ENCODE measurements around the gene COG1.

The COG1 gene

DNA sequence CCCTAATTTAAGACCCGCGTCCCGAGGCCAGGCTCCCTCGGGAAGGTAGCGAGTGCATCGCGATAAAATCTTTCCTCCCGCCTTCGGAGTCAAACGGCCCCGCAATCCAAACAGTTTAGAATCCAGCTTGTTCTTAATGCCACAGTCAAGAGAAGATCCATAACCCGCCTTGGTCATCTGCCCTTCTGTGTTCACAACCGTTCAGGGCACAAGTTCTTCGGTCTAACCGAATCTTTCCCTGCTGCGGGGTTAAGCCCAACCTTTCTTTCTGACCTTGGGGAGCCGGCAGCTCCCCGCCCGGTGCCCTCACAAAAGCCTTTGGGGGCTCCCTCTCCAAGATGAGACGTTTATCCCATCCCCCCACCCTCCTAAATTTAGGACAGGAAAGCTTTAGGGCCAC lies 38.5 kb downstream of the COG1 start:
- no peak for DNase-seq

DNA sequence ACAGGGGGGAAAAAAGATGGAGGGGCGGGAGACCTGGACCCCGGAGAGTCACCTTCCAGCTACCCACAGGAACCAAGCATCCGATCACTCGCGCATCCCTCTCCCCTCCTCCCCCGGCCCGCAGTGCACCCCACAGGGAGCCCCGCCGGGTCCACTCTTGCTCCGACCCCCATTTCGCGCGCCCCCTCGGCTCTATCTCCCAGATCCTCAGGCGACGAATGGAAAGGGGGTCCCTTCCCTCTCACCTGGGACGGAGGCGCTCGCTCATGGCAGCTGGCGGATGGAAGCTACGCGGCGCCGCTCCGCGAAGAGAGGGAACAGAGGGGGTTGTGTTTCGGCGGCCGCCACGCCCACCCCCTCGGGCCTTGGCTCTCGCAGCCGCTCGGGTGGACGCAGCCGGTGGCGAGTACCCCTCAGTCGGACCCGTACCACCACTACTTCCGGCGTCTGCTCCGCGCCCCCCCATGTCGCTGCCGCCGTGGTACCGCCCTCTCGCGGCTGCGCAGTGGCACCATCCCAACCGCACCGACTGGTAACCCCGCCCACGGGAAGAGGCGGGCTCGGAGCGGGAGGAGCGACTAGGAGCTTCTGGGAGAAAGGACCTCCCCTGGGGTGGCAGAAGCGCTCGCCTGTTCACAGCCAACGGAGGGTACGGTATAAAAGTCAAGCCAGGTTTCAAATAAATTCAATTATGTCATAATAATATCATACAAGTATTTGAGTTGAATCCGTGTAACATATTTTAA lies 39.2 kb downstream of the COG1 start:
- DNase-seq: peak; percentile 98

DNA sequence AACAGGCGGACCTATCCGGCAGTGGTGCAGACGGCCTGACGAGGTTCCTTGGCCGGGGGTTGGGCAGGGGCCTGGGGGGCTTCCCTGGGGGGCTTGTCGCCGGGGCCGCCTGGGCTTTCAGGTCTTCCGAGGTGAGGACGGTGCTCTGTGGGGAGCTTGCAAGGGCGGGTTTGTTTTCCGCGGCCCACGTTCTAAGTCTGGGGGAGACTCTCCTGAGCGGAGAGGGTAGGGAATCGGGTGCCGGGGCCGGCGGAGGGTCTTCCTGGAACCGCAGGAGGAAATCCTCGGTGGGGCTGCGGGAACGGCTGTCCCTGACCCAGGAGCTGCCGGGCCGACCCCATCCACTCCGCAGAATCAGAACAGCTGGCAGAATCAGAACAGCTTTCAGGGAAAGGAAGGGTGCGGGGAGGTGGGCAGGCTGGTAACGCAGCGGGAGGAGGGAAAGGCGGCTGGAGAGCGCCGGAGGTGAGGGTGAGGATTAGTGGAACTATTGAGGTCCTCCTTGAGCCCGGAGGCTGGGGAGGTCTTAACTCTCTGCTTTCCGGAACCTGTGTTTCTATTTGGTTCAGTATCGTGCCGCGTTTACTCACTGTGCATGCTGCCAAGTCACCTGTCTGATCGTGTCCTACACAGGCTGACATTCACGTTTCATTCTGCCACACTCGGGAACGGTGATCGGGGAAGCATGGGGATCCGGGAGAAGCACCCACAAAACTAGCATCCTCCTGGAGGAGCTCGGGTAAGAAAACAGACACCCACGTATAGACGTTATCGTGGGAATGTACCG lies 39.9 kb downstream of the COG1 start:
- DNase-seq: no peak

DNA sequence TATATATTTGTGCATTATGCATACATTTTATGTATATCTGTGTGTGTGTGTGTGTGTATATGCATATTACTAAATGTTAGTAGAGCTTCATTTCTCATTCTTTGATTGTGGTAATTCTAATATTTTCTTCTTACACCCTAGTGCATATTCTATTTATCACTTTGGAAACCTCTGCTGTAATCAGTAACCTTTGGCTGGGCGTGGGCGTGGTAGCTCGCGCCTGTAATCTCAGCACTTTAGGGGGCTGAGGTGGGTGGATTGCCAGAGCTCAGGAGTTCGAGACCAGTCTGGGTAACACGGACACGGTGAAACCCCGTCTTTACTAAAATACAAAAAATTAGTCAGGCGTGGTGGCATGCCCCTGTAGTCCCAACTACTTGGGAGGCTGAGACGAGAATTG lies 41.9 kb downstream of the COG1 start:
- no peak for DNase-seq

DNA sequence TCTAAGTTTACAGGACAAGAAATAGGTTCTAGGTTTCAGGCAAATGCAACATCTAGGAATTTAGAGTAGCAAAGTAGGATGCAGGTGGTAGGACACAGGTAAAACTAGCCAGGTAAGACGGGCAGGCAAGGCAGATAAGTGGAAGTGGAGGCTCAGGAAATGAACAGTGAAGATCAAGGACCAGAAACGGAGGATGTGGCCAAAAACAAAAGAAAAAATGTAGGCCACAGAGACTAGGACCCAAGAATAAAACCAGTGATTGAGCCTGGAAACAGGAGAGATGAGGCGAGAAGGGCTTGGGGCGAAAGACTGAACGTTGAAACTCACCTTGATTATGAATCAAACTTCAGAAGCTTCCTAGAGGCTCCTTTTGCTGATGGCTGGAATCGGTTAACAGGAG lies 44.9 kb downstream of the COG1 start:
- DNase-seq: no peak

DNA sequence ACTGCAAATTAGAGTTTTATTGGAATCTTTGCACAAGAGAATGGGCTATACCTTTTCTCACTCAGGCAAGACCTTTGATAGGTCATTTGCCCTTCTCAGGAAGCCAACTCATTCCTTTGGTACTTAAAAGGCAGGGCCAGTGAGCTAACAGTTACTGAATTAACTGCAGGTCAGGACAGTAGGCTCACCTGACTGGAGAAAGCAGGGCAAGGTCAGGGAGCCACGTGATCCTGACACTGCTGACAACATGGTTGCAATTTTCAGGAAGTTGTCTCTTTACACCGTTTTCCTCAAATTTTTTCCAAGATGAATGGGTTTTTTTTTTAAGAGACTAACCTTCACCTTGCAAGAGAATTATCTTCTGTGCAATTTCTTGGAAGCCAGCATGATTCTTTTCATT lies 47.7 kb downstream of the COG1 start:
- DNase-seq: no peak

DNA sequence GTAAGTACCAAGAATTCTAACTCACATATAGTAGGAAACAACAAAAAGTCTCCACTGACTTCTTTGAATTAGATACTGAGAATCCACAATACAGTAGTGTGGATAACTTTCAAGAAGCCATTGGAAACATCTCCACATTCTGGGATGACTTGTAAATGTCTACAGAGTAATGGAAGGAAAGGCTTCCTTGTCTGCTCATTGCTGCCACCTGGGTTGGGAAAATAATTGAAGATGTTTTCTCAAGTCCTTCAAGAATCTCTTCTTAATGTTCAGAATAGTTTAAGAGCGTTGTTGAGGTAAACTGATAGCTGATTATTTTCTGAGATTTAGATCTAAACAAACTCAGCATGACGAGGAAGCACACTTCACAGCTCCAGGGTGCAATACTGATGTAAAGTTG lies 54.9 kb downstream of the COG1 start:
- DNase-seq: no peak

DNA sequence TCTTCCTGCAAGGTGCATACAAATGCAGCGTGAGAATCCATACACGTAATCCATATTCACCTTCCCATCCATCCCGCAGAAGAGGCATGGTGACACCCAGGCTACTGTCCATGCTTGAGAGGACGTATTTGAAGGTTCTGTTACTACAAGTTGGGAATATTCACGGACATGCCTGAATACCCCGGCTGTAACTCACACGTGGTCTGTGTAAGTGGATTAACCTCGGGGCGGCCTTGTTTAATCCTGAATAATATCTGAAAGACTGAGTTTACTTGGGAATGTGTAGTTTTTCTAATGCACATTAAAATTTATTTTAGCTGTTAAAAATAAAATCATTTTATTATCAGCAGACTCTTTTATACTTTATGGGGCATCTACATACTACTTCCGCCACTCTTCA lies 55.7 kb downstream of the COG1 start:
- DNase-seq: no peak

DNA sequence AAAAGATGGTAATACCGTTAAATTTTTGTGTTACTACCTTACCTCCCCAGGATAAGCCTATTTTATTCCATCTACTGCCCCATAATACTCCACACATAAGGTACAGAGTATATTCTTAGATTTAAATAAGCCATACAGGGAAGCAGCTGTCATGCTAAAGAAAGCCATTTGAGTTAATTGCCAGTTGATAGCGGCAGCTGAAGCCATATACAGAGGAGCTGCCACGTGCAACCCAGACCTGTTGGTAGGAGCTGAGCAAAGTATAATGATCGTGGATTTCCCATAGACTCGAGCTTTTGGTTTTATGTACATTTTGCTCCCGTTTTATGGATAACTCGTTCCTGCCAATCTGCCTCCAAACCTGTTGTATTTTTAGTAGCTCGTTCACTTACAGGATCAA lies 56.8 kb downstream of the COG1 start:
- no peak for DNase-seq

DNA sequence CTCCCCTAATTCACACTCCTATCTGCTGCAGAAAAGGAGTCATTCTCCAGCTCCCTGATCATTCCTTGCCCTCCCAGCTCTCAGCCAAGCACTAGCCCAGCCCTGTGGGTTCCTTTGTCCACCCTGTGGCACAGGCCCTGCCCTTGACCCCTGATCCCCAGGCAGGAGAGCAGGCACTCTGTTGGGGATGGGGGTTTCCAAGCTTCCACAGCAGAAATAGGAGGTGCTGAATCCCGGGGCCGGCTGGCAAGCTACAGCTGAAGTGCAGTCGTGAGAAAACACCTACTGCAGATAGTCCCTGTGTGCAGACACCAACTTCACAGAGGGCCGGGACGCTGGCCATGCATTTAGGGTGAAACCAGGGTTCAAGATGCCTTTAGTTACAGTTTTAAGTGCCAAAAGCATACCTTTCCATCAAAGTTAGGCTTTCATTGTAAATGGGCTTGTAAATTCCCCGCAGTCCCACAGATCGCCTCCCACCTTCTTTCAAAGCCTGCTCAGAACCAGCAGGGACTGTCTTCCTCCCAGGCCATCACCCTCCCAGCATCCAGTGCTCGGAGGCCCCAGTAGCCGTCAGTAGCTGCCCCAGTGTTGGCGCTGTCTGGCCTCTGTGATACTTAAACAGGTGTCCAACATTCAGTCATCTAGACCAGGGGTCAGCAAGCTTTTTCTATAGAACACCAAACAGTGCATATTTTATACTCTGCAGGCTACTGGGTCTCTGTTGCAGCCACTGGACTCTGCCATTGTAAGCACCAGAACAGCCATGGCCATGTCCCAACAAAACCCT lies 58.2 kb downstream of the COG1 start:
- no peak for DNase-seq

DNA sequence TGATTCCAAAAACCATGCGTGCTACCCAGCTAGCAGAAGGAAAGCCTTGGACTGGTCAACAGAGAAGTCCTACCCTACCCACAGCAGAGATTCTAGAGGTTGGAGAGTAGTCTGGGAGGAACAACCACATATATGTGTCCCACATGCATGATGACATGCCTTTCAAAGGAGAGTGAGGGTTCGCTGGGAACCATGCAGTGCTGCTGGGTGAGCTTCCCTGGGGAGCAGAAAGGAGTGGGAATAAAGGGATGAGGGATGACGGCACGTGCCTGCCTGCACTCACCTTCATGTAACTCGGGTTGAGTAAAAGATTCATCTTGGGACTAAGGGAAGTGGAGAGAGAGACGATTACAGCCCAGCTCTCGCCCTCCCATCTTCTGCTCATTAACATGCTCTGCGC lies 59.0 kb downstream of the COG1 start:
- no peak for DNase-seq

DNA sequence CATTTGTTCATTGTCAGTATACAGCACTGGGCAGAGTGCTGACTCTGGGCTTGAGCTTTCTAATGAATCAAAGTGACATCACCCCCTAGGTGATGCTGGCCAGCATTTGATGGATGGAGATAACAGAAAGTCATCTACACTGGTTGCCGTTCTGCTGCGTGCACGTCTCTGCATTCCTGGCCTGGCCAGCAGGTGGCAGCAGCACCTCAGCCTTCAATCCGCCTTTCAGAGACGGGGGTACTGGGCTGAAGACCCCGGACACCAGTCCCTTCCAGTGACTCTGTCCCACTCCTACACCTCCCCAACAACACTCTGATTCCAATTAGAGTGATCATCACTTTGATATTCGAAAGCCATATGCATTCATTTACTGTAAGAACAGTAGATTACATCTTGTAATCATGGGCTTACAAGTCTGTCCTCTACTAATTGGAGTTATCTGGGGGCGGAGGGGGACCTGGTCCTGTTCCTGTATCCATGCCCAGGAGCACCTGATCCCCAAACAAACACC lies 62.9 kb downstream of the COG1 start:
- DNase-seq: peak; percentile 60

DNA sequence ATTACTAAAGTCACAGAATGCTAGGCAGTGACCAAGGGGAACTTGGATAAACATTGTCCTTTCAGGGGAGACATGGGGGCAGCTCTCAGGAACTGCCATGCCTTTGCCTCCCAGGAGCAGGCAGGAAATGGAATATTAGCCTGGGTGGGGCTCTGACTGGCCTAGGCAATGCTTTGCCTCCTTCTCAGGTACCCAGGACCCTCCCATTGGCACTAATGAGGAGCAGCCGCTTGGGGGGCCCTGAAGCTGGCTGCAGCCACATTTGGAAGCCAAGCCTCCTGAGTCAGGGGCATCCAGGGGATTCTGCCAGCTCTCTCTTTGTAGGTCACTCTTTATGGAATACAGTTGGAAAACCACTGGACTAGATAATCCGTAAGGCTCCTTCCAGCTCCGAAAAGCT lies 63.4 kb downstream of the COG1 start:
- no peak for DNase-seq

DNA sequence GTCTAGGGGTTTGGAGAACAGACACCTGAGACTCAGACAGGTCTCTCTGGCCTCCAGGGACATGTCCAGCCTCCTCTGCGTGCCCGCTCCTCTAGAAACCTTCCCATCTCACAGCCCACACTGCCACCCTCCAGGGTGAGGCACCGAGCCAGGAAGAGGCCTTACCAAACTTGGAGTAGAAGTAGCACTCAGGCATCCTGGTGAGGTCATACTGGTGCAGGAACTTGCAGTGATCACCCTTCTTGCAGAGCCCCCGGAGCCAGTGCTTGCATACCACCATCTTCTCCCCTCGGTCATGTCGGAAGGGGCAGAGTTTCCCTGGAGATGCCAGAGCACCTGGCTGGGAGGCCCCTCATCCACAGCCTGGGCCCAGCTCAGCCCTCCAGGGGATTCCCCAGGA lies 64.7 kb downstream of the COG1 start:
- DNase-seq: no peak

Measured in femur (tissue), 1 donor.